GM23248 (cell line): ENCODE data around the gene PRKAR1A. TPM values are rescaled to one million over a fixed set of nuclear protein-coding genes. Genes with fewer than 3 reads are reported as not detected.

ENCODE experiments used
- DNase-seq: peaks from one replicate; pipeline ENCODE4 v3.0.0-alpha.2; 2015
- H2AFZ ChIP-seq: fragments of 200-600 bp; sonication (generic); 2 replicates; pipeline ENCODE4 v1.6.1; 2016; ENCODE audit warnings: antibody characterized with exemption
- H3F3A ChIP-seq: fragments of 200-600 bp; sonication (generic); 2 replicates; pipeline ENCODE4 v1.6.1; 2016; ENCODE audit warnings: mild to moderate bottlenecking, antibody characterized with exemption, mixed run types; ENCODE audit not compliant: insufficient read depth
- H3K27ac ChIP-seq: fragments of 200-600 bp; sonication (generic); 2 replicates; pipeline ENCODE4 v1.5.1; 2016; ENCODE audit warnings: mild to moderate bottlenecking
- H3K27me3 ChIP-seq: fragments of 200-600 bp; sonication (generic); replicated peaks from 2 replicates; pipeline ENCODE4 v1.6.1; 2016; ENCODE audit warnings: mild to moderate bottlenecking; ENCODE audit not compliant: insufficient read depth
- H3K36me3 ChIP-seq: fragments of 200-600 bp; sonication (generic); 2 replicates; pipeline ENCODE4 v1.6.1; 2016; ENCODE audit warnings: low read depth, mild to moderate bottlenecking
- H3K4me1 ChIP-seq: fragments of 200-600 bp; sonication (generic); 2 replicates; pipeline ENCODE4 v1.6.1; 2016; ENCODE audit warnings: mild to moderate bottlenecking; ENCODE audit not compliant: insufficient read depth
- H3K4me2 ChIP-seq: fragments of 200-600 bp; sonication (generic); one replicate; pipeline ENCODE4 v1.6.1; 2016; ENCODE audit warnings: mild to moderate bottlenecking; ENCODE audit not compliant: unreplicated experiment
- H3K4me3 ChIP-seq: fragments of 200-600 bp; sonication (generic); 2 replicates; pipeline ENCODE4 v1.5.1; 2016; ENCODE audit warnings: mild to moderate bottlenecking
- H3K79me2 ChIP-seq: fragments of 200-600 bp; sonication (generic); 2 replicates; pipeline ENCODE4 v1.6.1; 2016; ENCODE audit warnings: mild to moderate bottlenecking; ENCODE audit not compliant: insufficient read depth
- H3K9ac ChIP-seq: fragments of 200-600 bp; sonication (generic); 2 replicates; pipeline ENCODE4 v1.6.1; 2016; ENCODE audit warnings: mild to moderate bottlenecking
- H3K9me2 ChIP-seq: fragments of 200-600 bp; sonication (generic); 2 replicates; pipeline ENCODE4 v1.6.1; 2016; ENCODE audit warnings: mixed run types, mild to moderate bottlenecking, moderate library complexity; ENCODE audit not compliant: insufficient read depth
- H3K9me3 ChIP-seq: fragments of 200-600 bp; sonication (generic); one replicate; pipeline ENCODE4 v1.6.1; 2017; ENCODE audit warnings: low read depth
- H4K20me1 ChIP-seq: fragments of 200-600 bp; sonication (generic); 2 replicates; pipeline ENCODE4 v1.6.0; 2016; ENCODE audit not compliant: insufficient read depth
- EZH2 ChIP-seq: fragments of 200-600 bp; sonication (generic); IDR thresholded peaks from 2 replicates; pipeline ENCODE4 v1.6.1; 2018; ENCODE audit warnings: antibody characterized with exemption, mild to moderate bottlenecking; ENCODE audit not compliant: insufficient read depth, poor library complexity, severe bottlenecking
- EZH2phosphoT487 ChIP-seq: fragments of 200-600 bp; sonication (generic); IDR thresholded peaks from 2 replicates; pipeline ENCODE4 v1.6.1; 2018; ENCODE audit warnings: antibody characterized with exemption, moderate library complexity, mild to moderate bottlenecking, low read depth; ENCODE audit not compliant: insufficient read depth
- WGBS, 2 experiments: methylation state at CpG; one replicate each; pipeline ENCODE4 v1.1.6; 2015 to 2017; ENCODE audit warnings: low lambda C conversion rate in 2 of 2, low coverage in 1 of 2; ENCODE audit errors: missing lambda C conversion rate in 2 of 2; 5-methylcytosine and 5-hydroxymethylcytosine counted together
- in situ Hi-C: fragments of 300-500 bp; cut with MboI; formaldehyde crosslinking; loops from 2 replicates; pipeline ENCODE4 v1.15.0; 2020
- polyA plus RNA-seq: library from polyadenylated mRNA; unstranded; fragments of >200 nt; fragmentation: Nextera tagmentation; extraction: Ambion mirVana; gene quantifications from 2 replicates; pipeline ENCODE4 v1.2.1, GENCODE V29; 2016
- total RNA-seq: library from RNA; depleted of rRNA; stranded (reverse); fragments of >200 nt; shearing (Covaris generic); gene quantifications from 2 replicates; pipeline ENCODE4 v1.2.3, GENCODE V29; 2014

PRKAR1A gene
- total and polyA plus RNA-seq, 2 experiments from 2014 or later = 281 to 331 TPM

- H3K79me2 ChIP-seq = no peaks in the 10 kb centered on the region
- peak overlapping the region; percentile 13; the same call in 1 of the 2 replicates for H3K9ac ChIP-seq
- H3K9me2 ChIP-seq = no peaks in the 10 kb centered on the region
- no peak for DNase-seq
- 37 to 46% methylated on average over 3 of the region's 3 CpGs for WGBS, 2 experiments
- H3K9me3 ChIP-seq = no peaks in the 10 kb centered on the region
- H3K4me1 ChIP-seq = peaks cover 49% of the 10 kb centered on the region
- peak overlapping the region; percentile 9; the same call in 1 of the 2 replicates for H3K4me3 ChIP-seq
- in situ Hi-C loops = no loop called here
- H3K4me2 ChIP-seq = peak overlapping the region; percentile 59
- H3K27ac ChIP-seq = peak overlapping the region; percentile 65
- TF ChIP-seq EZH2 = no peak
- TF ChIP-seq EZH2phosphoT487 = no peak
- H2AFZ ChIP-seq = 0 out of 2 replicates have a peak overlapping the region, but pooled peaks have one; percentile 43
- peaks cover 52% of the 10 kb centered on the region for H3F3A ChIP-seq
- no peaks in the 10 kb centered on the region for H4K20me1 ChIP-seq
- no peaks in the 10 kb centered on the region for H3K27me3 ChIP-seq
- no peaks in the 10 kb centered on the region for H3K36me3 ChIP-seq
Observed at GRCh38 chr17:68577497-68577821, 65.2 kb downstream of the PRKAR1A start.

- H3K9me2 ChIP-seq = no peaks in the 10 kb centered on the region
- H3K9me3 ChIP-seq = no peaks in the 10 kb centered on the region
- TF ChIP-seq EZH2 (no peak), EZH2phosphoT487 (no peak)
- in situ Hi-C loops = no loop called here
- H4K20me1 ChIP-seq = no peaks in the 10 kb centered on the region
- 0 out of 2 replicates have a peak overlapping the region, but pooled peaks have one; percentile 23 for H3K4me3 ChIP-seq
- no peaks in the 10 kb centered on the region for H3K36me3 ChIP-seq
- H2AFZ ChIP-seq = no peak overlapping the region
- H3K9ac ChIP-seq = peak overlapping the region; percentile 13; the same call in 1 of the 2 replicates
- H3K27ac ChIP-seq = peak overlapping the region; percentile 65
- WGBS, 2 experiments = 53 to 55% methylated on average over 3 of the region's 3 CpGs
- H3K27me3 ChIP-seq = no peaks in the 10 kb centered on the region
- peak overlapping the region; percentile 59 for H3K4me2 ChIP-seq
- H3F3A ChIP-seq = peaks cover 52% of the 10 kb centered on the region
- H3K4me1 ChIP-seq = peaks cover 49% of the 10 kb centered on the region
- DNase-seq = peak; percentile 46
- H3K79me2 ChIP-seq = no peaks in the 10 kb centered on the region
Observed at GRCh38 chr17:68578236-68578635, 66.0 kb downstream of the PRKAR1A start.

DNA sequence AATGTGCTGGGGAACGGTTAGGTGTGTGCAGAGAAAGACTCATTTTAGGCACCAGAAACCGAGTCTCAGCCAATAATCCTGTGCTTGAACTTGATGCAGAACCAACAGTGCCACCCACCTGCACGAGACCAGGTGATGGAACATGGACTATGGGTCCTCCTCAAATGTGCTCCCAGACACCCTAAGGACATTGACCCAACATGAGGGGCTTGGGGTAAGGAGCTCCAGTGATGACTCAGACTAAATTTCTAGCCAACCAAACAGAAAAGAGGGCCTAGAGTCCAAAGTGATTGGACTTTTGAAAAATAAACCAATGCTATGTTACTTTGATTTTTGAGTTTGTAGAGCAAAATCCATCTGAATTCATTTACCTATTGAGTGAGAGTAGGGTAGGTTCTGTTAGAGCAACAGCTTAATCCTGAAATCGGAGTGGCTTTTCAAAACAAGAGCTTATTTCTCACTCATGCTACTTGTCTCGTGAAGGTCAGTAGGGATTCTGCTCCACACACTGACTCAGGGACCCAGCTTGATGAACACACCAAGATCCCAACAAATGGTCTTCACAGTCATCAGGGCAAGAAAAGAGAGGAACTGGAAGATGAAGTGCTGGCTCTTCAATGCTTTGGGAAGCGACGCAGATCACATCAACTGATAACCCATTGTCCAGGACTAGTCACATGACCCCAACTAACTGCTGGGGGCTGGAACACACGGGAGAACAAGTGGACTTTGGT is 67.1 kb downstream of the PRKAR1A start:
- TF ChIP-seq EZH2 = no peak
- no peak for TF ChIP-seq EZH2phosphoT487
- no peak for DNase-seq
- WGBS, 2 experiments = 94 to 95% methylated on average over 8 of the region's 8 CpGs
- Histone ChIP-seq H3K4me2 (peak overlapping the region; percentile 77), H3K9me2 (no peaks in the 10 kb centered on the region), H3K9ac (no peak overlapping the region), H3F3A (peaks cover 52% of the 10 kb centered on the region), H3K36me3 (no peaks in the 10 kb centered on the region), H3K79me2 (no peaks in the 10 kb centered on the region), H3K4me1 (peaks cover 49% of the 10 kb centered on the region), H3K9me3 (no peaks in the 10 kb centered on the region), H3K27ac (peak overlapping the region; percentile 76), H3K27me3 (no peaks in the 10 kb centered on the region), H2AFZ (no peak overlapping the region), H3K4me3 (peak overlapping the region; percentile 43), H4K20me1 (no peaks in the 10 kb centered on the region)
- in situ Hi-C loops = no loop called here

- in situ Hi-C loops = no loop called here
- peaks cover 52% of the 10 kb centered on the region for H3F3A ChIP-seq
- peak overlapping the region; percentile 42 for H3K9ac ChIP-seq
- H2AFZ ChIP-seq = peak overlapping the region; percentile 42; the same call in 1 of the 2 replicates
- H3K9me2 ChIP-seq = no peaks in the 10 kb centered on the region
- no peak for TF ChIP-seq EZH2
- no peak for TF ChIP-seq EZH2phosphoT487
- peaks cover 55% of the 10 kb centered on the region for H3K4me1 ChIP-seq
- no peaks in the 10 kb centered on the region for H3K79me2 ChIP-seq
- no peaks in the 10 kb centered on the region for H3K9me3 ChIP-seq
- H3K27ac ChIP-seq = peak overlapping the region; percentile 76
- DNase-seq = peak; percentile 91
- peak overlapping the region; percentile 43 for H3K4me3 ChIP-seq
- H3K27me3 ChIP-seq = no peaks in the 10 kb centered on the region
- WGBS, 2 experiments = 3% methylated on average over 6 of the region's 6 CpGs
- H3K4me2 ChIP-seq = peak overlapping the region; percentile 77
- no peaks in the 10 kb centered on the region for H3K36me3 ChIP-seq
- H4K20me1 ChIP-seq = no peaks in the 10 kb centered on the region
Observed at GRCh38 chr17:68580236-68580770, 68.1 kb downstream of the PRKAR1A start.
